Measurements from ENCODE around the gene RAE1. TPM values are rescaled to one million over a fixed set of nuclear protein-coding genes. Genes with fewer than 3 reads are reported as not detected.
A peak's percentile ranks its signal among the peaks of the same experiment; 100 is the strongest.
"Not testable (repeated sequence)": the region's sequence is repeated elsewhere in the genome, so short reads cannot be mapped to it uniquely, and the experiment has no call there.

RAE1 gene
- total RNA-seq, 1 experiment from 2014 or later = 59.6 TPM

GRCh38 chr20:57348922-57349574, 2.0 kb upstream of the RAE1 start:
- Histone ChIP-seq H3K79me2 (ENCODE audit: low read length) (peaks cover 31% of the 10 kb centered on the region), H3K36me3 (ENCODE audit: insufficient read depth, low read length) (peaks cover 17% of the 10 kb centered on the region; the same call in 1 of the 2 replicates), H3K4me1 (ENCODE audit: low read length) (peaks cover 19% of the 10 kb centered on the region), H4K20me1 (ENCODE audit: insufficient read depth, low read depth, low read length) (peaks cover 22% of the 10 kb centered on the region)
- H3K4me2 ChIP-seq (ENCODE audit: low read depth, low read length, poor library complexity, severe bottlenecking); H3K9me2 ChIP-seq (replicated peaks; ENCODE audit: insufficient read depth, low read length); H3K4me3 ChIP-seq (ENCODE audit: low read length); H3K27ac ChIP-seq (ENCODE audit: low read length); H3K9ac ChIP-seq (ENCODE audit: low read length); H2AFZ ChIP-seq (ENCODE audit: low read length); DNase-seq; H3K9me3 ChIP-seq (ENCODE audit: low read length); H3K27me3 ChIP-seq (ENCODE audit: low read length): not testable (repeated sequence)

- Histone ChIP-seq H3K27me3 (ENCODE audit: low read length) (no peaks in the 10 kb centered on the region), H3K9me2 (replicated peaks; ENCODE audit: insufficient read depth, low read length) (no peaks in the 10 kb centered on the region), H3K4me2 (ENCODE audit: low read depth, low read length, poor library complexity, severe bottlenecking) (no peak overlapping the region), H3K4me3 (ENCODE audit: low read length) (no peak overlapping the region), H3K79me2 (ENCODE audit: low read length) (peaks cover 39% of the 10 kb centered on the region), H3K9ac (ENCODE audit: low read length) (no peak overlapping the region), H3K27ac (ENCODE audit: low read length) (no peak overlapping the region), H4K20me1 (ENCODE audit: insufficient read depth, low read depth, low read length) (peaks cover 22% of the 10 kb centered on the region), H3K4me1 (ENCODE audit: low read length) (peaks cover 19% of the 10 kb centered on the region), H3K9me3 (ENCODE audit: low read length) (no peaks in the 10 kb centered on the region), H2AFZ (ENCODE audit: low read length) (peak overlapping the region; percentile 30; the same call in 1 of the 2 replicates), H3K36me3 (ENCODE audit: insufficient read depth, low read length) (peaks cover 28% of the 10 kb centered on the region; the same call in 1 of the 2 replicates)
- DNase-seq = peak; percentile 44
These were observed 859 bp upstream of the RAE1 start for GRCh38 chr20:57350081-57350710.

- Histone ChIP-seq H3K27ac (ENCODE audit: low read length) (peak overlapping the region; percentile 52; the same call in 1 of the 2 replicates), H3K4me2 (ENCODE audit: low read depth, low read length, poor library complexity, severe bottlenecking) (peak overlapping the region; percentile 88), H4K20me1 (ENCODE audit: insufficient read depth, low read depth, low read length) (peaks cover 22% of the 10 kb centered on the region), H3K4me1 (ENCODE audit: low read length) (peaks cover 19% of the 10 kb centered on the region), H3K79me2 (ENCODE audit: low read length) (peaks cover 39% of the 10 kb centered on the region), H3K36me3 (ENCODE audit: insufficient read depth, low read length) (peaks cover 30% of the 10 kb centered on the region; the same call in 1 of the 2 replicates), H3K4me3 (ENCODE audit: low read length) (peak overlapping the region; percentile 72), H3K9ac (ENCODE audit: low read length) (peak overlapping the region; percentile 83)
- H2AFZ ChIP-seq (ENCODE audit: low read length); DNase-seq; H3K9me2 ChIP-seq (replicated peaks; ENCODE audit: insufficient read depth, low read length); H3K27me3 ChIP-seq (ENCODE audit: low read length); H3K9me3 ChIP-seq (ENCODE audit: low read length): not testable (repeated sequence)
These were observed 371 bp upstream of the RAE1 start for GRCh38 chr20:57350726-57351041.

- Histone ChIP-seq H3K79me2 (ENCODE audit: low read length) (peaks cover 39% of the 10 kb centered on the region), H4K20me1 (ENCODE audit: insufficient read depth, low read depth, low read length) (peaks cover 24% of the 10 kb centered on the region), H3K27ac (ENCODE audit: low read length) (no peak overlapping the region), H3K27me3 (ENCODE audit: low read length) (no peaks in the 10 kb centered on the region), H3K4me3 (ENCODE audit: low read length) (peak overlapping the region; percentile 72), H2AFZ (ENCODE audit: low read length) (no peak overlapping the region), H3K9me2 (replicated peaks; ENCODE audit: insufficient read depth, low read length) (no peaks in the 10 kb centered on the region), H3K9me3 (ENCODE audit: low read length) (no peaks in the 10 kb centered on the region), H3K4me2 (ENCODE audit: low read depth, low read length, poor library complexity, severe bottlenecking) (peak overlapping the region; percentile 88), H3K9ac (ENCODE audit: low read length) (peak overlapping the region; percentile 83), H3K4me1 (ENCODE audit: low read length) (peaks cover 19% of the 10 kb centered on the region), H3K36me3 (ENCODE audit: insufficient read depth, low read length) (peaks cover 42% of the 10 kb centered on the region; the same call in 1 of the 2 replicates)
- DNase-seq = no peak
These were observed 1.2 kb downstream of the RAE1 start for GRCh38 chr20:57352305-57352704.

- Histone ChIP-seq H3K79me2 (ENCODE audit: low read length) (peaks cover 39% of the 10 kb centered on the region), H3K4me2 (ENCODE audit: low read depth, low read length, poor library complexity, severe bottlenecking) (no peak overlapping the region), H3K27me3 (ENCODE audit: low read length) (no peaks in the 10 kb centered on the region), H4K20me1 (ENCODE audit: insufficient read depth, low read depth, low read length) (peaks cover 24% of the 10 kb centered on the region), H2AFZ (ENCODE audit: low read length) (no peak overlapping the region), H3K27ac (ENCODE audit: low read length) (no peak overlapping the region), H3K9me3 (ENCODE audit: low read length) (no peaks in the 10 kb centered on the region), H3K9me2 (replicated peaks; ENCODE audit: insufficient read depth, low read length) (no peaks in the 10 kb centered on the region), H3K4me1 (ENCODE audit: low read length) (peaks cover 19% of the 10 kb centered on the region), H3K36me3 (ENCODE audit: insufficient read depth, low read length) (peaks cover 42% of the 10 kb centered on the region; the same call in 1 of the 2 replicates), H3K9ac (ENCODE audit: low read length) (no peak overlapping the region), H3K4me3 (ENCODE audit: low read length) (no peak overlapping the region)
- no peak for DNase-seq
These were observed 2.3 kb downstream of the RAE1 start for GRCh38 chr20:57353351-57353750.

GRCh38 chr20:57361517-57361916, 10.5 kb downstream of the RAE1 start:
- Histone ChIP-seq H3K79me2 (ENCODE audit: low read length) (peaks cover 9% of the 10 kb centered on the region), H3K4me2 (ENCODE audit: low read depth, low read length, poor library complexity, severe bottlenecking) (no peak overlapping the region), H3K4me1 (ENCODE audit: low read length) (no peaks in the 10 kb centered on the region), H3K4me3 (ENCODE audit: low read length) (no peak overlapping the region), H3K36me3 (ENCODE audit: insufficient read depth, low read length) (peaks cover 36% of the 10 kb centered on the region), H3K9me3 (ENCODE audit: low read length) (no peaks in the 10 kb centered on the region), H3K9me2 (replicated peaks; ENCODE audit: insufficient read depth, low read length) (no peaks in the 10 kb centered on the region), H2AFZ (ENCODE audit: low read length) (no peak overlapping the region), H3K9ac (ENCODE audit: low read length) (no peak overlapping the region), H3K27ac (ENCODE audit: low read length) (no peak overlapping the region), H3K27me3 (ENCODE audit: low read length) (no peaks in the 10 kb centered on the region), H4K20me1 (ENCODE audit: insufficient read depth, low read depth, low read length) (peaks cover 11% of the 10 kb centered on the region; the same call in 1 of the 2 replicates)
- DNase-seq = no peak

- Histone ChIP-seq H3K9me2 (replicated peaks; ENCODE audit: insufficient read depth, low read length) (no peaks in the 10 kb centered on the region), H3K4me2 (ENCODE audit: low read depth, low read length, poor library complexity, severe bottlenecking) (no peak overlapping the region), H3K27me3 (ENCODE audit: low read length) (no peaks in the 10 kb centered on the region), H3K9ac (ENCODE audit: low read length) (no peak overlapping the region), H3K27ac (ENCODE audit: low read length) (no peak overlapping the region), H3K79me2 (ENCODE audit: low read length) (peaks cover 9% of the 10 kb centered on the region), H2AFZ (ENCODE audit: low read length) (no peak overlapping the region), H3K9me3 (ENCODE audit: low read length) (no peaks in the 10 kb centered on the region), H4K20me1 (ENCODE audit: insufficient read depth, low read depth, low read length) (peaks cover 8% of the 10 kb centered on the region; the same call in 1 of the 2 replicates), H3K4me3 (ENCODE audit: low read length) (no peak overlapping the region), H3K4me1 (ENCODE audit: low read length) (no peaks in the 10 kb centered on the region), H3K36me3 (ENCODE audit: insufficient read depth, low read length) (peaks cover 60% of the 10 kb centered on the region)
- no peak for DNase-seq
These were observed 13.4 kb downstream of the RAE1 start for GRCh38 chr20:57364451-57364850.

- Histone ChIP-seq H3K27me3 (ENCODE audit: low read length) (no peaks in the 10 kb centered on the region), H4K20me1 (ENCODE audit: insufficient read depth, low read depth, low read length) (0 out of 2 replicates have a peak, but pooled peaks cover 4% of the 10 kb centered on the region), H3K4me2 (ENCODE audit: low read depth, low read length, poor library complexity, severe bottlenecking) (no peak overlapping the region), H2AFZ (ENCODE audit: low read length) (no peak overlapping the region), H3K27ac (ENCODE audit: low read length) (no peak overlapping the region), H3K4me1 (ENCODE audit: low read length) (no peaks in the 10 kb centered on the region), H3K9ac (ENCODE audit: low read length) (no peak overlapping the region), H3K36me3 (ENCODE audit: insufficient read depth, low read length) (peaks cover 65% of the 10 kb centered on the region), H3K79me2 (ENCODE audit: low read length) (peaks cover 4% of the 10 kb centered on the region; the same call in 1 of the 2 replicates), H3K9me3 (ENCODE audit: low read length) (no peaks in the 10 kb centered on the region), H3K9me2 (replicated peaks; ENCODE audit: insufficient read depth, low read length) (no peaks in the 10 kb centered on the region), H3K4me3 (ENCODE audit: low read length) (no peak overlapping the region)
- no peak for DNase-seq
These were observed 18.5 kb downstream of the RAE1 start for GRCh38 chr20:57369596-57369995.
